ENCODE data around the gene CABCOCO1. TPM values are rescaled to one million over a fixed set of nuclear protein-coding genes. Genes with fewer than 3 reads are reported as not detected.

CABCOCO1 gene
- total and polyA plus RNA-seq, 9 of the 15 experiments (the other 6 are each of a cell fraction or from before 2014, with no cell fraction given) = 0.04 TPM; not detected in 8

DNA sequence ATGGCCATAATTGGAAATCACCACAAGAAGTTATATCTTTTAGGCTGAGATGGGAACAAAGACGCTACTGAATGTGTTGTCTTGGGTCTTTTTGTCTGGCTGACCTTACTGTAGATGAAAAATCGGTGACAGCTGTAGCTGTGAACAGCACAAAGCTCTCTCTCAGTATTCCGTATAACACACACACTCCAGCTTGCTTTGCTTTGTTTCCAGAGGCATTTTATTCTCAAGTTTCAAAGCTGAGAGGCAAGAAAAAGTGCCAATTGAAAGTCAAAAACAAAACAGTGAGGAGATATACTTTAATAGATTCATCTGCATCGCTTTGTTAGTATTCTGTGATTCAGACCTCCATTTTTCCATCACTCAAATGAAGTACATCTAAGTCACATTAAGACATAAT, 39.6 kb upstream of the CABCOCO1 start (continued):
- no peak for TF ChIP-seq CBX2 (IDR thresholded peaks at IDR 0.05; ENCODE audit: insufficient read depth, low read length, poor library complexity, severe bottlenecking)
- TF ChIP-seq ZBED1 (IDR thresholded peaks at IDR 0.05) = no peak
- no peak for TF ChIP-seq ZNF655 (CRISPR knock-in tag; IDR thresholded peaks at IDR 0.05)
- no peak for TF ChIP-seq ZBTB8A (IDR thresholded peaks at IDR 0.05; ENCODE audit: partially characterized antibody)
- TF ChIP-seq DLX4 (CRISPR knock-in tag; IDR thresholded peaks at IDR 0.05) = no peak
- no peak for TF ChIP-seq CEBPB (tag; IDR thresholded peaks at IDR 0.05)
- no peak for TF ChIP-seq RNF219 (CRISPR knock-in tag; IDR thresholded peaks at IDR 0.05)

DNA sequence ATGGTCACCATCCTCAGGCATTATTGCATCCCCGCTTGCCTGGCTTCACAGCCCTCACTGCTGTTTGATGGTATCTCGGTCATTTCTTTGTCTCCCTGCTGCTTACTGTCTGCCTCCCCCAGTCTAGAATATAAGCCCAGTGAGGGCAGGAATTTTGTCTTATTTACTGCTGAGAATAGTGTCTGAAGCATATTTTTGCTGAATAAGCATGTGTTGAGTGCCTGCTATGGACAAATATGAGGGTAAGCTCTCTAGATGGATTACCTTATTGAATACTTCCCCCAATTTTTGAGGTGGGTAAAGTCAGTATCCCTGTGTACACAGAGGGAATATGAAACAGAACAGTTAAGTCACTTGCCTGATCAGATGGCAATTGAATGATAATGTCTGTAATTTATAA, 36.5 kb upstream of the CABCOCO1 start:
- no peaks in the 10 kb centered on the region for H3K79me2 ChIP-seq (ENCODE audit: control insufficient read depth, insufficient read depth, low read length)
- H3K4me1 ChIP-seq (replicated peaks in 1 of 2; ENCODE audit: control insufficient read depth in 2 of 2, insufficient read depth in 2 of 2, low read length in 2 of 2) = no peaks in the 10 kb centered on the region
- H3K27ac ChIP-seq (ENCODE audit: extremely low read depth, low read depth, low read length) = no peak overlapping the region
- 6% methylated on average over 2 of the region's 2 CpGs for WGBS (ENCODE audit: insufficient coverage, low coverage, missing lambda C conversion rate)
- FAIRE-seq (no peak), ATAC-seq (no peak), DNase-seq (ENCODE audit: extremely low read depth in 1 of 4, low spot score in 3 of 4) (no peak)
- no peaks in the 10 kb centered on the region for H3K36me3 ChIP-seq (ENCODE audit: control insufficient read depth, insufficient read depth, low read length)
- POLR2A ChIA-PET = no interaction called here
- H3K9me1 ChIP-seq (ENCODE audit: control insufficient read depth, insufficient read depth, low read length) = no peaks in the 10 kb centered on the region
- no peaks in the 10 kb centered on the region for H3K9me3 ChIP-seq (replicated peaks; ENCODE audit: control insufficient read depth, insufficient read depth, low read depth, low read length)
- H4K20me1 ChIP-seq (replicated peaks; ENCODE audit: control insufficient read depth, insufficient read depth, low read length) = no peaks in the 10 kb centered on the region
- no TSS peak for BruUV-seq (replicated peaks)
- intact Hi-C loops (cut with micrococcal nuclease) = no loop called here
- H3K9ac ChIP-seq (ENCODE audit: insufficient read depth in 1 of 2, low read depth in 2 of 2, low read length in 2 of 2) = no peak overlapping the region
- H3K4me2 ChIP-seq (ENCODE audit: insufficient read depth, low read length) = no peak overlapping the region
- CTCF ChIA-PET (ENCODE audit: low intra/inter-chr PET ratio) = no interaction called here
- H2AFZ ChIP-seq (ENCODE audit: low read depth, low read length) = no peak overlapping the region
- no peaks in the 10 kb centered on the region; a peak in 2 of 5 replicates for H3K27me3 ChIP-seq (ENCODE audit: control insufficient read depth in 2 of 2, insufficient read depth in 2 of 2, low read length in 2 of 2)
- H3K4me3 ChIP-seq = no peak overlapping the region
- TF ChIP-seq MAFG (tag; conservative IDR thresholded peaks at IDR 0.05) = peak; percentile 49; the same call in 1 of the 2 replicates
- peak; percentile 49 for TF ChIP-seq MAFF (IDR thresholded peaks at IDR 0.05; ENCODE audit: low read length)
- no peak for TF ChIP-seq ZNF695 (CRISPR knock-in tag; IDR thresholded peaks at IDR 0.05)
- no peak for TF ChIP-seq DEAF1 (CRISPR knock-in tag; IDR thresholded peaks at IDR 0.05)
- TF ChIP-seq ARID1B (IDR thresholded peaks at IDR 0.05) = no peak
- TF ChIP-seq C11orf30 (IDR thresholded peaks at IDR 0.05; ENCODE audit: low read depth) = peak; percentile 64
- TF ChIP-seq LEF1 (IDR thresholded peaks at IDR 0.05) = no peak
- TF ChIP-seq ZNF316 (IDR thresholded peaks at IDR 0.05) = peak; percentile 80
- peak; percentile 55 for TF ChIP-seq MAFK (IDR thresholded peaks at IDR 0.05; ENCODE audit: low read length)
- in situ Hi-C loops (cut with MboI) = no loop called here

Data from K562 (cell line).